Left lung (tissue), 10 donors: Measurements from ENCODE around the gene ANTXR2. TPM values are rescaled to one million over a fixed set of nuclear protein-coding genes. Genes with fewer than 3 reads are reported as not detected.

Source experiments
- ATAC-seq: fragments of 200-7000 bp; cut with Tn5 transposase; one replicate; pipeline ENCODE4 v1.9.1; 2020; ENCODE audit warnings: moderate library complexity
- DNase-seq, 4 donors: peaks; one replicate each; pipeline ENCODE4 v3.0.0-alpha.2; 2013 to 2020
- H3K27ac ChIP-seq, 2 donors: fragments of 200-600 bp; sonication (generic) in 1 of 2; one replicate each; pipeline versions ENCODE4 v1.5.0 to v1.8.0; 2020 to 2021
- H3K27me3 ChIP-seq, 2 donors: fragments of 200-600 bp; sonication (generic) in 1 of 2; one replicate each; pipeline versions ENCODE4 v1.5.0 to v1.8.0; 2020 to 2021
- H3K36me3 ChIP-seq, 2 donors: fragments of 200-600 bp; sonication (generic) in 1 of 2; one replicate each; pipeline versions ENCODE4 v1.5.0 to v1.8.0; 2020 to 2021
- H3K4me1 ChIP-seq, 2 donors: fragments of 200-600 bp; one replicate each; pipeline ENCODE4 v1.8.0; 2021
- H3K4me3 ChIP-seq, 2 donors: fragments of 200-600 bp; sonication (generic) in 1 of 2; one replicate each; pipeline versions ENCODE4 v1.5.0 to v1.8.0; 2020 to 2021; ENCODE audit warnings: mild to moderate bottlenecking in 1 of 2
- H3K9me3 ChIP-seq, 2 donors: fragments of 200-600 bp; sonication (generic) in 1 of 2; one replicate each; pipeline versions ENCODE4 v1.5.0 to v1.8.0; 2020 to 2021
- CTCF ChIP-seq, 2 donors: fragments of 200-600 bp; sonication (generic) in 1 of 2; IDR thresholded peaks; one replicate each; pipeline versions ENCODE4 v1.5.0 to v1.8.0; 2021; ENCODE audit warnings: antibody characterized with exemption in 2 of 2
- intact Hi-C, 2 donors: fragments of 100-400 bp; cut with DNase I; formaldehyde crosslinking; loops; one replicate each; pipeline versions ENCODE4 v1.11.2 to v1.14.2; 2022
- polyA plus RNA-seq, 6 donors: library from polyadenylated mRNA; unstranded; fragments of 120-200 nt; gene quantifications; one replicate each; pipeline ENCODE4 v1.2.1, GENCODE V29; 2013; ENCODE audit not compliant: insufficient read length in 6 of 6
- total RNA-seq, 2 donors: library from RNA; stranded (reverse); fragmentation: NEBNext Ultra II Directional; extraction: Animal tissue kit (Norgen Biotek cat#: 25700); gene quantifications; one replicate each; pipeline ENCODE4 v1.2.1, GENCODE V29; 2021
- donor health status: DM: no; HTN: yes; CAD: no.
- donor health status: DM: no; HTN: no; CAD: no.

The ANTXR2 gene
- total and polyA plus RNA-seq, 8 donors = 45.6 to 73.3 (median 66.1) TPM

- intact Hi-C loops = no loop called here
- Histone ChIP-seq H3K27ac (no peak overlapping the region), H3K4me3 (no peak overlapping the region), H3K9me3 (no peaks in the 10 kb centered on the region), H3K27me3 (no peaks in the 10 kb centered on the region), H3K4me1 (no peaks in the 10 kb centered on the region), H3K36me3 (no peaks in the 10 kb centered on the region)
- ATAC-seq (no peak), DNase-seq (no peak)
- no peak for TF ChIP-seq CTCF (IDR thresholded peaks at IDR 0.05)
Measured at GRCh38 chr4:79865201-79865597, 207.8 kb downstream of the ANTXR2 start.

GRCh38 chr4:79864500-79865200 is 208.4 kb downstream of the ANTXR2 start:
- Histone ChIP-seq H3K4me3 (no peak overlapping the region), H3K36me3 (no peaks in the 10 kb centered on the region), H3K4me1 (no peaks in the 10 kb centered on the region), H3K27me3 (no peaks in the 10 kb centered on the region), H3K27ac (no peak overlapping the region), H3K9me3 (no peaks in the 10 kb centered on the region)
- DNase-seq (no peak), ATAC-seq (no peak)
- intact Hi-C loops = no loop called here
- TF ChIP-seq CTCF (IDR thresholded peaks at IDR 0.05) = no peak

- Histone ChIP-seq H3K4me1 (no peaks in the 10 kb centered on the region), H3K9me3 (no peaks in the 10 kb centered on the region), H3K4me3 (no peak overlapping the region), H3K36me3 (no peaks in the 10 kb centered on the region), H3K27me3 (no peaks in the 10 kb centered on the region), H3K27ac (no peak overlapping the region)
- TF ChIP-seq CTCF (IDR thresholded peaks at IDR 0.05) = no peak
- no peak for DNase-seq
- intact Hi-C loops = no loop called here
- ATAC-seq = no peak
Measured at GRCh38 chr4:79863333-79863732, 209.7 kb downstream of the ANTXR2 start.

- intact Hi-C loops = no loop called here
- DNase-seq (no peak), ATAC-seq (no peak)
- H3K9me3 ChIP-seq = no peaks in the 10 kb centered on the region
- TF ChIP-seq CTCF (IDR thresholded peaks at IDR 0.05) = no peak
- no peaks in the 10 kb centered on the region for H3K36me3 ChIP-seq
- no peaks in the 10 kb centered on the region for H3K4me1 ChIP-seq
- no peaks in the 10 kb centered on the region for H3K27me3 ChIP-seq
- H3K4me3 ChIP-seq = no peak overlapping the region
- no peak overlapping the region for H3K27ac ChIP-seq
Measured at GRCh38 chr4:79862821-79863220, 210.2 kb downstream of the ANTXR2 start.

- Histone ChIP-seq H3K27ac (no peak overlapping the region), H3K36me3 (no peaks in the 10 kb centered on the region), H3K4me3 (no peak overlapping the region), H3K9me3 (no peaks in the 10 kb centered on the region), H3K4me1 (peaks cover 0 to 10% of the 10 kb centered on the region in 2 donors), H3K27me3 (no peaks in the 10 kb centered on the region)
- DNase-seq (no peak), ATAC-seq (no peak)
- TF ChIP-seq CTCF (IDR thresholded peaks at IDR 0.05) = no peak
- intact Hi-C loops = no loop called here
Measured at GRCh38 chr4:79857811-79858210, 215.2 kb downstream of the ANTXR2 start.
